Measurements from ENCODE around the gene USP22. TPM values are rescaled to one million over a fixed set of nuclear protein-coding genes. Genes with fewer than 3 reads are reported as not detected.
"Not testable (repeated sequence)": the region's sequence is repeated elsewhere in the genome, so short reads cannot be mapped to it uniquely, and the experiment has no call there.

USP22 gene
- total RNA-seq, 1 donor from 2014 or later, result 156 TPM

DNA sequence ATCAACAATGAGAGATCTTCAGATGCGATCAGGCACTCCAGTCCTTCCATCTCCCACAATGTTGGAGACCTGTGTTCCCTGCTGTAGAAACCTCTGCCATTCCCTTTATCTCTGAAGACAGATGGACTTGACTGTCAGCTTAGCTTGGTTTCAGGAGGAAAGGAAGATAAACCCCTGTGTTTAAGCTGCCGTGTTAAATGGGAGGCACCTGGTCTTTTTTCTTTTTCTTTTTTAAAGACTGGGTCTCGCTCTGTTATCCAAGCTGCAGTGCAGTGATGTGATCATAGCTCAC is 63.1 kb downstream of the USP22 start:
- Histone ChIP-seq H3K9me3 (ENCODE audit: control insufficient read depth in 3 of 3, low read length in 3 of 3) (no peaks in the 10 kb centered on the region), H3K4me3 (ENCODE audit: low read length in 3 of 3) (no peak overlapping the region), H3K27me3 (ENCODE audit: control insufficient read depth in 3 of 3, insufficient read depth in 3 of 3, low read length in 3 of 3) (peaks cover 0 to 9% (median 3%) of the 10 kb centered on the region in 3 donors), H3K36me3 (ENCODE audit: control insufficient read depth in 3 of 3, insufficient read depth in 3 of 3, low read length in 3 of 3) (no peaks in the 10 kb centered on the region), H3K27ac (ENCODE audit: low read depth, low read length) (no peak overlapping the region), H3K4me1 (ENCODE audit: control insufficient read depth in 3 of 3, insufficient read depth in 3 of 3, low read length in 3 of 3) (no peaks in the 10 kb centered on the region), H3K9ac (ENCODE audit: low read depth in 1 of 3, low read length in 3 of 3) (no peak overlapping the region)

DNA sequence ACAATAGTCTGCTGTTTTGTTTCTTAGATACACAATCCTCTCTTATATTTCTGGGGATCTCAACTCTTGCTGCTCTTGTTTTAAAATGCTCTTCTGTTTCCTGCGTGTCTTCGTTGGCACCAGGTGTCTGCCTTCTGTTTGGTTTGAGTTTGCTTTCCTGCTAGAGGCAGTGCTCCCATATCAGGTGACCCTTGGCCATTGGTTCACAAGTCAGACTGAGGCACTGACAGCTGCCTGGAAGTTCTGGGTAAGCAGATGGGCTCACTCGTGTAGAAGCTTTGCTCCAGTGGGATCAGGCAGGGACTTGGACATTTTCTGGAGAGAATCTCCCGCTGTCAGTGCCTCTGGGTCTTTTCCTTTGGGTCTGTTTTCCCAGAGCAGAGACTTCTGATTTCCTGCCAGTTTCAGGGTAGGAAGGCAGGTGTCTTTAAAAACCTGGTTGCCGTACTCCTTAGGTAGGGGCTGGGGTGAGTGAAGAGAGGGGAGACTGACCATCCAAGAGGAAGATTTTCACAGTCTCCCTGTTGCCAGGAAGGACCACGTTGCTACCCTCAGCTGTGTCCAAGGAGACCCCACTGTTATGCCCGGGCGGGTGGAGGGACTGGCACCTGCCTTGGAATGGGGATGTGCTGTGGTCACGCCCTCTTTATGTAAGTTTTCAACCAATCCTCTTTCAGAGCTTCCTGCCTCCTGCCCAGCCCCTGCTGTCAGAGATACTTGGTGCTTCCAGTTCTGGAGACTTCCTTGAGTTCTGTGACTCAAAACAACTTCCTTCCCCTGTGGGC is 63.6 kb downstream of the USP22 start:
- H3K9ac ChIP-seq (ENCODE audit: low read depth in 1 of 3, low read length in 3 of 3); H3K27ac ChIP-seq (ENCODE audit: low read depth, low read length); H3K9me3 ChIP-seq (ENCODE audit: control insufficient read depth in 3 of 3, low read length in 3 of 3); H3K36me3 ChIP-seq (ENCODE audit: control insufficient read depth in 3 of 3, insufficient read depth in 3 of 3, low read length in 3 of 3); H3K27me3 ChIP-seq (ENCODE audit: control insufficient read depth in 3 of 3, insufficient read depth in 3 of 3, low read length in 3 of 3); H3K4me1 ChIP-seq (ENCODE audit: control insufficient read depth in 3 of 3, insufficient read depth in 3 of 3, low read length in 3 of 3); H3K4me3 ChIP-seq (ENCODE audit: low read length in 3 of 3): not testable (repeated sequence)

- not testable (repeated sequence) for H3K9me3 ChIP-seq (ENCODE audit: control insufficient read depth in 3 of 3, low read length in 3 of 3); H3K9ac ChIP-seq (ENCODE audit: low read depth in 1 of 3, low read length in 3 of 3); H3K4me3 ChIP-seq (ENCODE audit: low read length in 3 of 3); H3K27ac ChIP-seq (ENCODE audit: low read depth, low read length); H3K4me1 ChIP-seq (ENCODE audit: control insufficient read depth in 3 of 3, insufficient read depth in 3 of 3, low read length in 3 of 3); H3K27me3 ChIP-seq (ENCODE audit: control insufficient read depth in 3 of 3, insufficient read depth in 3 of 3, low read length in 3 of 3); H3K36me3 ChIP-seq (ENCODE audit: control insufficient read depth in 3 of 3, insufficient read depth in 3 of 3, low read length in 3 of 3)
Measured at GRCh38 chr17:20977609-20978253, 65.1 kb downstream of the USP22 start.

- Histone ChIP-seq H3K36me3 (ENCODE audit: control insufficient read depth in 3 of 3, insufficient read depth in 3 of 3, low read length in 3 of 3) (no peaks in the 10 kb centered on the region), H3K4me1 (ENCODE audit: control insufficient read depth in 3 of 3, insufficient read depth in 3 of 3, low read length in 3 of 3) (peaks cover 0 to 2% (median 0%) of the 10 kb centered on the region in 3 donors), H3K4me3 (ENCODE audit: low read length in 3 of 3) (no peak overlapping the region), H3K27ac (ENCODE audit: low read depth, low read length) (no peak overlapping the region), H3K27me3 (ENCODE audit: control insufficient read depth in 3 of 3, insufficient read depth in 3 of 3, low read length in 3 of 3) (peaks cover 0 to 9% (median 3%) of the 10 kb centered on the region in 3 donors), H3K9me3 (ENCODE audit: control insufficient read depth in 3 of 3, low read length in 3 of 3) (no peaks in the 10 kb centered on the region), H3K9ac (ENCODE audit: low read depth in 1 of 3, low read length in 3 of 3) (no peak overlapping the region)
Measured at GRCh38 chr17:20975566-20975965, 67.2 kb downstream of the USP22 start.

DNA sequence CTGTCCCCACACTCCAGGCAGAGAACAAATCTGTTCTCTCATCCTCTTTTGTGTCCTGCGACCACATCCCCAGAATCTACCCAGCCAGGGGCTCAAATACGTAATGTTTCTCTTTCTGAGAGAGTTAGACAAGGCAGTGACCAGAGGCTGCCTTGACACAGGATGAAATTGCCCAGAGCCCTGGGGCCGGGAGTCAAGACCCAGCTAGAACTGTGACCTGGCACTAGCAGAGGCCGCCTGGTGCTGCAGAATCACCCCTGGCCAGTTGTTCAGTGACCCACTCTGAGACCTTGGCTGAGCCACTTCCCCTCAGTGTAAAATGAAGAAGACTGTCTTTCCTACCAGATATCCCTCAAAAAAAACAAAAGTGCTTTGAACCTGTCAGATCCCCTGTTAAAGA is 72.5 kb downstream of the USP22 start:
- no peaks in the 10 kb centered on the region for H3K36me3 ChIP-seq (ENCODE audit: control insufficient read depth in 3 of 3, insufficient read depth in 3 of 3, low read length in 3 of 3)
- no peak overlapping the region for H3K4me3 ChIP-seq (ENCODE audit: low read length in 3 of 3)
- H3K4me1 ChIP-seq (ENCODE audit: control insufficient read depth in 3 of 3, insufficient read depth in 3 of 3, low read length in 3 of 3), result peaks cover 0 to 2% (median 0%) of the 10 kb centered on the region in 3 donors
- H3K9me3 ChIP-seq (ENCODE audit: control insufficient read depth in 3 of 3, low read length in 3 of 3), result no peaks in the 10 kb centered on the region
- H3K27ac ChIP-seq (ENCODE audit: low read depth, low read length), result no peak overlapping the region
- peak overlapping the region in 1 of 3 donors; percentile 33 for H3K9ac ChIP-seq (ENCODE audit: low read depth in 1 of 3, low read length in 3 of 3)
- peaks cover 0 to 2% (median 0%) of the 10 kb centered on the region in 3 donors for H3K27me3 ChIP-seq (ENCODE audit: control insufficient read depth in 3 of 3, insufficient read depth in 3 of 3, low read length in 3 of 3)

- Histone ChIP-seq H3K36me3 (ENCODE audit: control insufficient read depth in 3 of 3, insufficient read depth in 3 of 3, low read length in 3 of 3) (no peaks in the 10 kb centered on the region), H3K4me1 (ENCODE audit: control insufficient read depth in 3 of 3, insufficient read depth in 3 of 3, low read length in 3 of 3) (peaks cover 0 to 2% (median 0%) of the 10 kb centered on the region in 3 donors), H3K9ac (ENCODE audit: low read depth in 1 of 3, low read length in 3 of 3) (no peak overlapping the region), H3K4me3 (ENCODE audit: low read length in 3 of 3) (no peak overlapping the region), H3K9me3 (ENCODE audit: control insufficient read depth in 3 of 3, low read length in 3 of 3) (no peaks in the 10 kb centered on the region), H3K27me3 (ENCODE audit: control insufficient read depth in 3 of 3, insufficient read depth in 3 of 3, low read length in 3 of 3) (peaks cover 0 to 2% (median 0%) of the 10 kb centered on the region in 3 donors), H3K27ac (ENCODE audit: low read depth, low read length) (no peak overlapping the region)
Measured at GRCh38 chr17:20968913-20969616, 73.7 kb downstream of the USP22 start.

- H3K4me1 ChIP-seq (ENCODE audit: control insufficient read depth in 3 of 3, insufficient read depth in 3 of 3, low read length in 3 of 3), result peaks cover 0 to 2% (median 0%) of the 10 kb centered on the region in 3 donors
- H3K27ac ChIP-seq (ENCODE audit: low read depth, low read length), result no peak overlapping the region
- H3K9ac ChIP-seq (ENCODE audit: low read depth in 1 of 3, low read length in 3 of 3), result no peak overlapping the region
- peaks cover 0 to 2% (median 0%) of the 10 kb centered on the region in 3 donors for H3K27me3 ChIP-seq (ENCODE audit: control insufficient read depth in 3 of 3, insufficient read depth in 3 of 3, low read length in 3 of 3)
- H3K9me3 ChIP-seq (ENCODE audit: control insufficient read depth in 3 of 3, low read length in 3 of 3), result no peaks in the 10 kb centered on the region
- no peaks in the 10 kb centered on the region for H3K36me3 ChIP-seq (ENCODE audit: control insufficient read depth in 3 of 3, insufficient read depth in 3 of 3, low read length in 3 of 3)
- H3K4me3 ChIP-seq (ENCODE audit: low read length in 3 of 3), result no peak overlapping the region
Measured at GRCh38 chr17:20967776-20968175, 75.0 kb downstream of the USP22 start.

DNA sequence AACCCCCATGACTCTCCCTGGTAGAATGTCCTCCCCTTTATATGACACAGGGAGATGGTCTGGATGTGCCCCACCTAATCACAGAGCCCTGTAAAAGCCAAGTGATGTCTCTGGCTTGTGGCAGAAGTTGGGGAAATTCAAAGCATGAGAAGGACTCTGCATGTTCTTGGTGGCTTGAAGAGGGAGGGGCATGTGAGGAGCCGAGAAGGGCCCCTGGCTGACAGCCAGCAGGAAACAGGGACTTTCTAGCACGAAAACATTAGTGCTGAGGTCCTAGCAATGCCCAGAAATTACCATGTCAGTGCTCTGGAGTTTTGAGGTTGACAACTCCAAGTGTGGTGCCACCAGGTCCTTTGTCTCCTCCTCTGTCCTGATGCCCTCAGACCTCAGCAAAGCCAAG is 75.9 kb downstream of the USP22 start:
- peaks cover 0 to 2% (median 0%) of the 10 kb centered on the region in 3 donors for H3K4me1 ChIP-seq (ENCODE audit: control insufficient read depth in 3 of 3, insufficient read depth in 3 of 3, low read length in 3 of 3)
- no peak overlapping the region for H3K9ac ChIP-seq (ENCODE audit: low read depth in 1 of 3, low read length in 3 of 3)
- H3K36me3 ChIP-seq (ENCODE audit: control insufficient read depth in 3 of 3, insufficient read depth in 3 of 3, low read length in 3 of 3), result no peaks in the 10 kb centered on the region
- H3K27me3 ChIP-seq (ENCODE audit: control insufficient read depth in 3 of 3, insufficient read depth in 3 of 3, low read length in 3 of 3), result peaks cover 0 to 2% (median 0%) of the 10 kb centered on the region in 3 donors
- no peaks in the 10 kb centered on the region for H3K9me3 ChIP-seq (ENCODE audit: control insufficient read depth in 3 of 3, low read length in 3 of 3)
- H3K27ac ChIP-seq (ENCODE audit: low read depth, low read length), result no peak overlapping the region
- H3K4me3 ChIP-seq (ENCODE audit: low read length in 3 of 3), result no peak overlapping the region

GRCh38 chr17:20965492-20965891 is 77.3 kb downstream of the USP22 start:
- H3K9ac ChIP-seq (ENCODE audit: low read depth in 1 of 3, low read length in 3 of 3), result no peak overlapping the region
- H3K4me1 ChIP-seq (ENCODE audit: control insufficient read depth in 3 of 3, insufficient read depth in 3 of 3, low read length in 3 of 3), result no peaks in the 10 kb centered on the region
- H3K9me3 ChIP-seq (ENCODE audit: control insufficient read depth in 3 of 3, low read length in 3 of 3), result no peaks in the 10 kb centered on the region
- no peak overlapping the region for H3K4me3 ChIP-seq (ENCODE audit: low read length in 3 of 3)
- no peaks in the 10 kb centered on the region for H3K36me3 ChIP-seq (ENCODE audit: control insufficient read depth in 3 of 3, insufficient read depth in 3 of 3, low read length in 3 of 3)
- H3K27ac ChIP-seq (ENCODE audit: low read depth, low read length), result no peak overlapping the region
- H3K27me3 ChIP-seq (ENCODE audit: control insufficient read depth in 3 of 3, insufficient read depth in 3 of 3, low read length in 3 of 3), result peaks cover 0 to 2% (median 0%) of the 10 kb centered on the region in 3 donors

DNA sequence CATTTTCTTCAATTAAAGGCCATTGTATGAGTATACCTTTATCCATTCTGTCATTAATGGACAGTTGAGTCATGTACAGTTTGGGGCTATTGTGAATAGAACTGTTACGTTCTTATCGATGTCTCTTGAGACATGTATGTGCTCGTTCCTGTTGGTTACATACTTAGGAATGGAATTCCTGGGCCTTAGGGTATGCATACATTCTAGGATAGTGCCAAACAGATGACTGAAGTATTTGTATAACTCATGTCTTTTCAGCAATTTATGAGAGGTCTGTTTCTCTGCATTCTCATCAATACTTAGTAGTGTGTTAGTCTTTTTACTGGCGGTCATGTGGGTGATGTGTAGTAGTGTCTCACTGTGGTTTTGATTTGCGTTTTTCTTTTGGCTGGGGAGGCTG is 81.2 kb downstream of the USP22 start:
- Histone ChIP-seq H3K27me3 (ENCODE audit: control insufficient read depth in 3 of 3, insufficient read depth in 3 of 3, low read length in 3 of 3) (peaks cover 0 to 2% (median 0%) of the 10 kb centered on the region in 3 donors), H3K4me3 (ENCODE audit: low read length in 3 of 3) (no peak overlapping the region), H3K36me3 (ENCODE audit: control insufficient read depth in 3 of 3, insufficient read depth in 3 of 3, low read length in 3 of 3) (no peaks in the 10 kb centered on the region), H3K4me1 (ENCODE audit: control insufficient read depth in 3 of 3, insufficient read depth in 3 of 3, low read length in 3 of 3) (no peaks in the 10 kb centered on the region), H3K9me3 (ENCODE audit: control insufficient read depth in 3 of 3, low read length in 3 of 3) (no peaks in the 10 kb centered on the region), H3K27ac (ENCODE audit: low read depth, low read length) (no peak overlapping the region), H3K9ac (ENCODE audit: low read depth in 1 of 3, low read length in 3 of 3) (no peak overlapping the region)
